A549 (cell line): ENCODE results near the gene RPS6KC1. TPM values are rescaled to one million over a fixed set of nuclear protein-coding genes. Genes with fewer than 3 reads are reported as not detected.
"Not testable (repeated sequence)": the region's sequence is repeated elsewhere in the genome, so short reads cannot be mapped to it uniquely, and the experiment has no call there.

Experiments used
- ATAC-seq, 2 experiments: fragments of 200-7000 bp in 1 of 2; fragments of >200 bp in 1 of 2; cut with Nextera tagmentation in 1 of 2; cut with Tn5 transposase in 1 of 2; 3 replicates each; pipeline versions ENCODE4 v1.8.0 to v1.9.1; 2018 to 2020; ENCODE audit warnings: mild to moderate bottlenecking in 1 of 2, moderate library complexity in 1 of 2
- CTCF ChIA-PET: fragments of 300-600 bp; sonication (Branson Sonifier 250); formaldehyde crosslinking; extraction: SDS; loops from one replicate; lab custom pipeline; 2021; ENCODE audit warnings: antibody characterized with exemption, inconsistent platforms; lab: Yijun Ruan, JAX
- POLR2A ChIA-PET: fragments of 350-600 bp; formaldehyde crosslinking; extraction: SDS; loops from one replicate; lab custom pipeline; 2021; ENCODE audit warnings: antibody characterized with exemption, inconsistent platforms; lab: Yijun Ruan, JAX
- DNase-seq, 2 experiments: peaks; one replicate each; pipeline versions ENCODE4 v3.0.0 to v3.0.0-alpha.2; 2011 to 2016; ENCODE audit warnings: low read depth in 1 of 2, low spot score in 1 of 2
- FAIRE-seq: peaks from 2 replicates; lab custom pipeline; 2011; peaks lifted over from hg19 to GRCh38; lab: Jason Lieb, UNC
- H3K27ac ChIP-seq, 2 experiments: fragments of >200 bp; sonication (Bioruptor Twin); formaldehyde crosslinking; 3 replicates each; pipeline ENCODE4 v1.5.1; 2016 to 2017
- H3K4me1 ChIP-seq: fragments of >200 bp; sonication (Bioruptor Twin); formaldehyde crosslinking; 3 replicates; pipeline ENCODE4 v1.6.1; 2016
- H3K4me2 ChIP-seq: fragments of >200 bp; sonication (Bioruptor Twin); formaldehyde crosslinking; 3 replicates; pipeline ENCODE4 v1.6.1; 2016
- H3K4me3 ChIP-seq: fragments of >200 bp; sonication (Bioruptor Twin); formaldehyde crosslinking; 3 replicates; pipeline ENCODE4 v1.5.1; 2016
- H3K9me3 ChIP-seq: fragments of >200 bp; sonication (Bioruptor Twin); formaldehyde crosslinking; 3 replicates; pipeline ENCODE4 v1.6.1; 2016
- BHLHE40 ChIP-seq: IDR thresholded peaks from 2 replicates; pipeline ENCODE4 v1.6.1; 2012; ENCODE audit warnings: low read depth, low read length, inconsistent platforms
- CBX2 ChIP-seq: fragments of 200-600 bp; sonication (generic); IDR thresholded peaks from 2 replicates; pipeline ENCODE4 v1.6.1; 2016; ENCODE audit warnings: low read depth, mild to moderate bottlenecking, borderline replicate concordance
- CBX8 ChIP-seq: fragments of 200-600 bp; sonication (generic); IDR thresholded peaks from 2 replicates; pipeline ENCODE4 v1.6.1; 2016
- CHD2 ChIP-seq: fragments of 150-350 bp; IDR thresholded peaks from 2 replicates; pipeline ENCODE4 v1.6.1; 2014; ENCODE audit warnings: low read length; ENCODE audit not compliant: partially characterized antibody
- EHF ChIP-seq: fragments of 250-450 bp; sonication (Bioruptor Pico); IDR thresholded peaks from 2 replicates; pipeline ENCODE4 v1.5.0; 2020; ENCODE audit warnings: mild to moderate bottlenecking
- EHMT2 ChIP-seq: fragments of 200-600 bp; sonication (generic); IDR thresholded peaks from 2 replicates; pipeline ENCODE4 v1.6.1; 2016; ENCODE audit warnings: antibody characterized with exemption, low read depth, mild to moderate bottlenecking, moderate library complexity
- ELK1 ChIP-seq: fragments of 150-350 bp; IDR thresholded peaks from 2 replicates; pipeline ENCODE4 v1.6.1; 2014; ENCODE audit warnings: low read depth, mild to moderate bottlenecking, low read length
- ESRRA ChIP-seq: fragments of 150-350 bp; IDR thresholded peaks from 2 replicates; pipeline ENCODE4 v1.6.1; 2014; ENCODE audit warnings: mild to moderate bottlenecking, low read length, borderline replicate concordance
- FOSB ChIP-seq: fragments of 250-450 bp; sonication (Bioruptor Pico); IDR thresholded peaks from 2 replicates; pipeline ENCODE4 v1.5.0; 2020; ENCODE audit warnings: mild to moderate bottlenecking, moderate library complexity
- FOXS1 ChIP-seq: fragments of 250-450 bp; sonication (Bioruptor Pico); IDR thresholded peaks from 2 replicates; pipeline ENCODE4 v1.5.0; 2020; ENCODE audit warnings: mild to moderate bottlenecking, moderate library complexity
- GATA3 ChIP-seq: IDR thresholded peaks from 2 replicates; pipeline ENCODE4 v1.6.1; 2012; ENCODE audit warnings: borderline replicate concordance
- HOXA7 ChIP-seq: fragments of 250-450 bp; sonication (Bioruptor Pico); IDR thresholded peaks from 2 replicates; pipeline ENCODE4 v1.5.0; 2020; ENCODE audit warnings: mild to moderate bottlenecking, moderate library complexity
- HOXB13 ChIP-seq: fragments of 250-450 bp; sonication (Bioruptor Pico); IDR thresholded peaks from 2 replicates; pipeline ENCODE4 v1.5.0; 2020; ENCODE audit warnings: low read depth, mild to moderate bottlenecking, moderate library complexity
- JUN ChIP-seq, 2 experiments: fragments of >200 bp; sonication (Bioruptor Twin); formaldehyde crosslinking; IDR thresholded peaks; 2 replicates in 1 of 2; 3 replicates in 1 of 2; pipeline ENCODE4 v1.6.1; 2016 to 2017
- KDM1A ChIP-seq: fragments of 200-600 bp; sonication (generic); IDR thresholded peaks from 2 replicates; pipeline ENCODE4 v1.6.1; 2016; ENCODE audit warnings: low read depth, mild to moderate bottlenecking
- KDM5A ChIP-seq: fragments of 200-600 bp; sonication (generic); IDR thresholded peaks from 2 replicates; pipeline ENCODE4 v1.6.1; 2016; ENCODE audit warnings: antibody characterized with exemption, mild to moderate bottlenecking
- MAFK ChIP-seq: fragments of 450-650 bp; IDR thresholded peaks from 2 replicates; pipeline ENCODE4 v1.6.1; 2014; ENCODE audit not compliant: partially characterized antibody
- MAZ ChIP-seq: fragments of 150-350 bp; IDR thresholded peaks from 2 replicates; pipeline ENCODE4 v1.6.1; 2014; ENCODE audit warnings: antibody characterized with exemption, low read depth, low read length, borderline replicate concordance
- MYC ChIP-seq: IDR thresholded peaks from 2 replicates; pipeline ENCODE4 v1.6.1; 2012; ENCODE audit warnings: mild to moderate bottlenecking, inconsistent platforms, low read length, improper control_type of control experiment, borderline replicate concordance
- NR3C1 ChIP-seq: fragments of >200 bp; sonication (Bioruptor Twin); formaldehyde crosslinking; IDR thresholded peaks from 3 replicates; pipeline ENCODE4 v1.6.1; 2017
- POLR2A ChIP-seq: IDR thresholded peaks from 2 replicates; pipeline ENCODE4 v1.6.1; 2012; ENCODE audit warnings: mild to moderate bottlenecking, low read length
- RARB ChIP-seq: fragments of 250-450 bp; sonication (Bioruptor Pico); IDR thresholded peaks from 2 replicates; pipeline ENCODE4 v1.8.0; 2021; ENCODE audit warnings: mild to moderate bottlenecking, moderate library complexity
- RCOR1 ChIP-seq: fragments of 150-350 bp; IDR thresholded peaks from 2 replicates; pipeline ENCODE4 v1.6.1; 2014; ENCODE audit warnings: antibody characterized with exemption, low read length, low read depth
- USF2 ChIP-seq: fragments of 450-650 bp; IDR thresholded peaks from 2 replicates; pipeline ENCODE4 v1.6.1; 2014; ENCODE audit warnings: antibody characterized with exemption
- ZFP36 ChIP-seq: fragments of 450-650 bp; IDR thresholded peaks from 2 replicates; pipeline ENCODE4 v1.6.1; 2014; ENCODE audit warnings: borderline replicate concordance; ENCODE audit not compliant: partially characterized antibody
- WGBS: methylation state at CpG from one replicate; pipeline ENCODE4 v1.1.6; 2017; ENCODE audit errors: missing lambda C conversion rate; 5-methylcytosine and 5-hydroxymethylcytosine counted together
- polyA plus RNA-seq, 4 experiments: library from polyadenylated mRNA; depleted of rRNA in 3 of 4; stranded (reverse); fragments of >200 nt; fragmentation: RNase III in 1 of 4; extraction: RNeasy Plus Mini Kit Qiagen cat#74134 plus additional on column Dnase treatment in 1 of 4; gene quantifications; 2 replicates in 3 of 4; 3 replicates in 1 of 4; pipeline ENCODE4 v1.2.3, GENCODE V29; 2011 to 2017

Gene RPS6KC1
- polyA plus RNA-seq, 2 of the 4 experiments (the other 2 are of a cell fraction) = 11.7 to 25.4 TPM

GRCh38 chr1:213017447-213018273 is 33.4 kb upstream of the RPS6KC1 start:
- Histone ChIP-seq H3K4me2 (no peak overlapping the region), H3K4me1 (peaks cover 11% of the 10 kb centered on the region; the same call in 2 of the 3 replicates), H3K9me3 (no peaks in the 10 kb centered on the region), H3K27ac (no peak overlapping the region), H3K4me3 (no peak overlapping the region)
- ChIA-PET CTCF (no interaction called here), POLR2A (no interaction called here)
- ATAC-seq (no peak), FAIRE-seq (no peak), DNase-seq (no peak)
- 88% methylated on average over 9 of the region's 9 CpGs for WGBS
- TF ChIP-seq MAFK (peak; percentile 13), MAZ (no peak), GATA3 (no peak), JUN (IDR thresholded peaks at IDR 0.05) (no peak), FOXS1 (no peak), POLR2A (no peak)

GRCh38 chr1:213019450-213019849 is 31.6 kb upstream of the RPS6KC1 start:
- POLR2A ChIA-PET = no interaction called here
- 65% methylated on average over 4 of the region's 4 CpGs for WGBS
- ATAC-seq (no peak), FAIRE-seq (no peak), DNase-seq (no peak)
- no peaks in the 10 kb centered on the region for H3K9me3 ChIP-seq
- H3K27ac ChIP-seq = no peak overlapping the region
- CTCF ChIA-PET = no interaction called here
- no peak for TF ChIP-seq KDM1A
- no peak for TF ChIP-seq ZFP36
- no peak for TF ChIP-seq MYC
- no peak for TF ChIP-seq BHLHE40
- no peak for TF ChIP-seq RARB (CRISPR knock-in tag)
- TF ChIP-seq FOSB (CRISPR knock-in tag) = no peak
- TF ChIP-seq HOXA7 (CRISPR knock-in tag) = no peak
- TF ChIP-seq EHF (CRISPR knock-in tag) = no peak
- TF ChIP-seq JUN (IDR thresholded peaks at IDR 0.05) = no peak
- no peak for TF ChIP-seq KDM5A
- TF ChIP-seq HOXB13 (CRISPR knock-in tag) = no peak
- TF ChIP-seq NR3C1 = no peak
- no peak for TF ChIP-seq CBX8
- H3K4me3 ChIP-seq = no peak overlapping the region
- no peak overlapping the region for H3K4me2 ChIP-seq
- 0 out of 3 replicates have a peak, but pooled peaks cover 3% of the 10 kb centered on the region for H3K4me1 ChIP-seq

- 0 out of 3 replicates have a peak, but pooled peaks cover 2% of the 10 kb centered on the region for H3K9me3 ChIP-seq
- 97% methylated on average over 3 of the region's 3 CpGs for WGBS
- H3K4me2 ChIP-seq = no peak overlapping the region
- DNase-seq (no peak), FAIRE-seq (no peak), ATAC-seq (no peak)
- 0 out of 3 replicates have a peak, but pooled peaks cover 3% of the 10 kb centered on the region for H3K4me1 ChIP-seq
- no peak for TF ChIP-seq RCOR1
- TF ChIP-seq EHMT2 = no peak
- no peak for TF ChIP-seq CBX2
- TF ChIP-seq USF2 = no peak
- no peak for TF ChIP-seq GATA3
- TF ChIP-seq ELK1 = no peak
- no peak for TF ChIP-seq KDM5A
- TF ChIP-seq CBX8 = no peak
- TF ChIP-seq MAFK = no peak
- TF ChIP-seq ESRRA = no peak
- TF ChIP-seq CHD2 = no peak
- no peak overlapping the region for H3K27ac ChIP-seq
- ChIA-PET CTCF (interaction anchor here (0.9 to 1.4 kb wide), 2 partner anchors 24 to 60 kb away, joined by 3 read pairs; no protein-coding TSS in a partner anchor), POLR2A (no interaction called here)
- H3K4me3 ChIP-seq = no peak overlapping the region
Measured at GRCh38 chr1:213020016-213020415, 31.0 kb upstream of the RPS6KC1 start.

- POLR2A ChIA-PET, H3K4me2 ChIP-seq, H3K4me1 ChIP-seq, H3K4me3 ChIP-seq, H3K9me3 ChIP-seq, H3K27ac ChIP-seq, FAIRE-seq, CTCF ChIA-PET, DNase-seq, ATAC-seq: not testable (repeated sequence)
- 10% methylated on average over 3 of the region's 3 CpGs for WGBS
Measured at GRCh38 chr1:213027024-213027423, 24.0 kb upstream of the RPS6KC1 start.
